K562 (cell line): ENCODE measurements around the gene NSMF. TPM values are rescaled to one million over a fixed set of nuclear protein-coding genes. Genes with fewer than 3 reads are reported as not detected.

Experiments used
- ATAC-seq: fragments of 200-7000 bp; cut with Tn5 transposase; 3 replicates; pipeline ENCODE4 v1.9.1; 2020; ENCODE audit warnings: moderate library complexity
- BruUV-seq: library from RNA; stranded (reverse); fragments of 400-500 nt; replicated peaks from 2 replicates; lab custom pipeline; 2021; lab: Mats Ljungman, UMichigan
- CTCF ChIA-PET: fragments of 300-600 bp; formaldehyde crosslinking; extraction: SDS; loops from one replicate; lab custom pipeline; 2021; ENCODE audit warnings: low intra/inter-chr PET ratio; lab: Yijun Ruan, JAX
- POLR2A ChIA-PET: fragments of 300-600, 350-650 bp; sonication (Branson Sonifier 250); formaldehyde crosslinking; extraction: SDS; loops from one replicate; lab custom pipeline; 2021; ENCODE audit warnings: antibody characterized with exemption, inconsistent platforms; lab: Yijun Ruan, JAX
- DNase-seq, 4 experiments: peaks; one replicate each; pipeline versions ENCODE4 v3.0.0 to v3.0.0-alpha.2; 2011 to 2018; ENCODE audit warnings: low spot score in 3 of 4, mixed read lengths in 3 of 4; ENCODE audit errors: extremely low read depth in 1 of 4
- FAIRE-seq: peaks from 2 replicates; lab custom pipeline; 2011; peaks lifted over from hg19 to GRCh38; lab: Jason Lieb, UNC
- H2AFZ ChIP-seq: 2 replicates; pipeline ENCODE4 v1.6.0; 2011; ENCODE audit warnings: low read depth, low read length, control low read depth, inconsistent platforms
- H3K27ac ChIP-seq: fragments of 200-600 bp; 3 replicates; pipeline ENCODE4 v1.8.0; 2011; ENCODE audit warnings: low read depth, mild to moderate bottlenecking, control low read depth, inconsistent platforms, low read length, moderate library complexity, mixed read lengths; ENCODE audit errors: extremely low read depth
- H3K27me3 ChIP-seq, 2 experiments: fragments of 300-600 bp in 1 of 2; 2 replicates in 1 of 2; 3 replicates in 1 of 2; pipeline versions ENCODE4 v1.6.0 to v1.8.0; 2011; ENCODE audit warnings: inconsistent platforms in 2 of 2, low read length in 2 of 2, mild to moderate bottlenecking in 1 of 2, mixed read lengths in 1 of 2, moderate library complexity in 1 of 2; ENCODE audit not compliant: control insufficient read depth in 2 of 2, insufficient read depth in 2 of 2
- H3K36me3 ChIP-seq: fragments of 300-600 bp; 3 replicates; pipeline ENCODE4 v1.8.0; 2011; ENCODE audit warnings: mild to moderate bottlenecking, low read length, inconsistent platforms; ENCODE audit not compliant: control insufficient read depth, insufficient read depth
- H3K4me1 ChIP-seq, 2 experiments: fragments of 200-600 bp in 1 of 2; replicated peaks in 1 of 2; 2 replicates in 1 of 2; 3 replicates in 1 of 2; pipeline versions ENCODE4 v1.5.1 to v1.8.0; 2011; ENCODE audit warnings: inconsistent platforms in 2 of 2, low read length in 2 of 2, mild to moderate bottlenecking in 1 of 2, mixed read lengths in 1 of 2, moderate library complexity in 1 of 2; ENCODE audit not compliant: control insufficient read depth in 2 of 2, insufficient read depth in 2 of 2
- H3K4me2 ChIP-seq: 2 replicates; pipeline ENCODE4 v1.6.1; 2011; ENCODE audit warnings: low read length, control low read depth, inconsistent platforms, mixed read lengths; ENCODE audit not compliant: insufficient read depth
- H3K4me3 ChIP-seq: fragments of 200-600 bp; sonication (generic), shearing (Covaris generic); 2 replicates; pipeline ENCODE4 v1.5.1; 2016; ENCODE audit warnings: control low read depth, inconsistent platforms
- H3K79me2 ChIP-seq: fragments of 200-600 bp; 3 replicates; pipeline ENCODE4 v1.8.0; 2011; ENCODE audit warnings: low read length, inconsistent platforms; ENCODE audit not compliant: control insufficient read depth, insufficient read depth
- H3K9ac ChIP-seq, 2 experiments: 2 replicates each; pipeline versions ENCODE4 v1.6.0 to v1.6.1; 2011; ENCODE audit warnings: low read depth in 2 of 2, low read length in 2 of 2, control low read depth in 1 of 2, inconsistent platforms in 1 of 2, mild to moderate bottlenecking in 1 of 2, mixed read lengths in 1 of 2; ENCODE audit not compliant: insufficient read depth in 1 of 2
- H3K9me1 ChIP-seq: one replicate; pipeline ENCODE4 v1.6.0; 2011; ENCODE audit warnings: inconsistent platforms, mild to moderate bottlenecking, low read length, moderate library complexity; ENCODE audit not compliant: control insufficient read depth, insufficient read depth
- H3K9me3 ChIP-seq: replicated peaks from 2 replicates; pipeline ENCODE4 v1.5.1; 2011; ENCODE audit warnings: low read depth, low read length, inconsistent platforms; ENCODE audit not compliant: control insufficient read depth, insufficient read depth
- H4K20me1 ChIP-seq: replicated peaks from 2 replicates; pipeline ENCODE4 v1.6.1; 2011; ENCODE audit warnings: low read length, inconsistent platforms, mixed read lengths; ENCODE audit not compliant: control insufficient read depth, insufficient read depth
- CUX1 ChIP-seq: fragments of 200-800 bp; sonication (Bioruptor generic); IDR thresholded peaks from 2 replicates; pipeline ENCODE4 v1.6.1; 2016; ENCODE audit warnings: missing genetic modification characterization, missing compliant biosample characterization
- HNRNPL ChIP-seq: fragments of 200-400 bp; formaldehyde crosslinking; IDR thresholded peaks from 2 replicates; pipeline ENCODE4 v1.6.1; 2017; ENCODE audit warnings: low read depth, mild to moderate bottlenecking, low read length
- TOE1 ChIP-seq, 2 experiments: fragments of 450-650 bp in 1 of 2; sonication (generic) in 1 of 2; formaldehyde crosslinking in 1 of 2; IDR thresholded peaks; 2 replicates each; pipeline versions ENCODE4 v1.7.1 to v1.8.0; 2016 to 2022; ENCODE audit warnings: borderline replicate concordance in 2 of 2, mild to moderate bottlenecking in 2 of 2, antibody characterized with exemption in 1 of 2, inconsistent platforms in 1 of 2, low read depth in 1 of 2, missing genetic modification reagents in 1 of 2, moderate library complexity in 1 of 2
- U2AF1 ChIP-seq: fragments of 200-400 bp; formaldehyde crosslinking; optimal IDR thresholded peaks from 2 replicates; pipeline ENCODE3; 2017; ENCODE audit warnings: mild to moderate bottlenecking, low read depth, low read length, moderate library complexity
- ZC3H11A ChIP-seq: IDR thresholded peaks from 2 replicates; pipeline ENCODE4 v1.6.1; 2012; ENCODE audit warnings: low read depth, low read length, improper control_type of control experiment
- ZFP1 ChIP-seq: fragments of 450-650 bp; formaldehyde crosslinking; IDR thresholded peaks from 2 replicates; pipeline ENCODE4 v1.4.0; 2020; ENCODE audit warnings: mild to moderate bottlenecking, mixed read lengths
- ZNF740 ChIP-seq, 3 experiments: fragments of 200-800 bp in 1 of 3; sonication (Bioruptor generic) in 1 of 3; sonication (generic) in 1 of 3; formaldehyde crosslinking in 1 of 3; IDR thresholded peaks; 2 replicates each; pipeline versions ENCODE4 v1.6.1 to v1.8.0; 2016 to 2022; ENCODE audit warnings: mild to moderate bottlenecking in 2 of 3, missing compliant biosample characterization in 2 of 3, missing genetic modification characterization in 2 of 3, missing genetic modification reagents in 1 of 3
- WGBS: fragments of 100-300 bp; shearing (Covaris generic); methylation state at CpG from one replicate; pipeline ENCODE4 v1.1.6; 2016; ENCODE audit warnings: low coverage, mixed read lengths; ENCODE audit not compliant: insufficient coverage; ENCODE audit errors: missing lambda C conversion rate; 5-methylcytosine and 5-hydroxymethylcytosine counted together
- in situ Hi-C: fragments of 300-500 bp; cut with MboI; formaldehyde crosslinking; loops from 4 replicates; pipeline ENCODE4 v1.15.0; 2018; ENCODE audit warnings: inconsistent platforms, mixed read lengths
- intact Hi-C: fragments of 100-400 bp; cut with micrococcal nuclease; formaldehyde crosslinking; loops from 2 replicates; pipeline ENCODE4 v1.14.2; 2022
- polyA plus RNA-seq, 8 experiments: library from polyadenylated mRNA; depleted of rRNA in 4 of 8; stranded (reverse) in 5 of 8; unstranded in 3 of 8; fragments of >200 nt; fragmentation: Nextera tagmentation in 2 of 8; fragmentation: Illumina TruSeq in 1 of 8; extraction: Ambion mirVana in 2 of 8; extraction: Trizol in 1 of 8; gene quantifications; 2 replicates each; pipeline versions ENCODE4 v1.2.1 to v1.2.3, GENCODE V29; 2011 to 2014; ENCODE audit warnings: inconsistent platforms in 1 of 8, missing spikeins in 1 of 8
- total RNA-seq, 7 experiments: library from RNA; depleted of rRNA in 6 of 7; stranded (reverse); fragments of >200 nt in 6 of 7; fragmentation: Illumina TruSeq in 2 of 7; extraction: Trizol in 2 of 7; gene quantifications; 2 replicates each; pipeline versions ENCODE4 v1.2.1 to v1.2.3, GENCODE V29; 2011 to 2021; ENCODE audit warnings: low replicate concordance in 1 of 7

The NSMF gene
- total and polyA plus RNA-seq, 9 of the 15 experiments (the other 6 are each of a cell fraction or from before 2014, with no cell fraction given) = 0.20 to 82.7 (median 29.3) TPM

- no peaks in the 10 kb centered on the region for H4K20me1 ChIP-seq
- no peak for FAIRE-seq
- no peak overlapping the region for H3K9ac ChIP-seq
- H3K36me3 ChIP-seq = no peaks in the 10 kb centered on the region
- intact Hi-C loops (no loop called here), in situ Hi-C loops (no loop called here)
- no peak overlapping the region for H3K4me3 ChIP-seq
- POLR2A ChIA-PET = interaction anchor here (0.6 to 1.1 kb wide), 4 partner anchors 15 to 253 kb away, joined by 3 to 6 read pairs (median 4); no protein-coding TSS in a partner anchor
- no peaks in the 10 kb centered on the region for H3K9me1 ChIP-seq
- CTCF ChIA-PET = no interaction called here
- no peak overlapping the region for H3K27ac ChIP-seq
- no peaks in the 10 kb centered on the region for H3K27me3 ChIP-seq
- 66% methylated on average over 10 of the region's 20 CpGs for WGBS
- TF ChIP-seq HNRNPL = peak; percentile 10; the same call in 1 of the 2 replicates
- no peak for TF ChIP-seq ZC3H11A
- no peak for TF ChIP-seq U2AF1
- TF ChIP-seq TOE1 (IDR thresholded peaks at IDR 0.05; ENCODE audit: borderline replicate concordance) = no peak
- no peak for TF ChIP-seq TOE1 (CRISPR knock-in tag; IDR thresholded peaks at IDR 0.05; ENCODE audit: borderline replicate concordance, low read depth)
- TF ChIP-seq ZFP1 (CRISPR knock-in tag) = no peak
- 0 out of 2 replicates have a peak, but pooled peaks have one; percentile 39 for TF ChIP-seq ZNF740 (CRISPR knock-in tag; IDR thresholded peaks at IDR 0.05)
- no peak for TF ChIP-seq ZNF740 (tag; IDR thresholded peaks at IDR 0.05)
- no peak for TF ChIP-seq CUX1 (CRISPR knock-in tag)
- DNase-seq = no peak
- H2AFZ ChIP-seq = peak overlapping the region; percentile 17; the same call in 1 of the 2 replicates
- no peak for ATAC-seq
- no TSS peak for BruUV-seq
- H3K79me2 ChIP-seq = no peaks in the 10 kb centered on the region
- no peaks in the 10 kb centered on the region for H3K9me3 ChIP-seq
- peaks cover 14 to 92% of the 10 kb centered on the region in 2 experiments; a peak in 4 of 5 replicates for H3K4me1 ChIP-seq
- H3K4me2 ChIP-seq = no peak overlapping the region
Measured at GRCh38 chr9:137432687-137433348, 26.3 kb downstream of the NSMF start.
